ENCODE data around the gene BOD1L2.

The BOD1L2 gene

GRCh38 chr18:57154191-57154830, 7.4 kb downstream of the BOD1L2 start:
- FAIRE-seq (no peak), DNase-seq (ENCODE audit: insufficient read length) (no peak)
- TF ChIP-seq TAF1 (IDR thresholded peaks at IDR 0.05; ENCODE audit: borderline replicate concordance, low read depth, low read length) = no peak
- TF ChIP-seq POLR2A (IDR thresholded peaks at IDR 0.05; ENCODE audit: low read depth, low read length) = no peak
- no peak for TF ChIP-seq POLR2AphosphoS5 (IDR thresholded peaks at IDR 0.05; ENCODE audit: low read depth, low read length)

- DNase-seq (ENCODE audit: insufficient read length) = no peak
- FAIRE-seq = no peak
- TF ChIP-seq POLR2A (IDR thresholded peaks at IDR 0.05; ENCODE audit: low read depth, low read length) = no peak
- TF ChIP-seq POLR2AphosphoS5 (IDR thresholded peaks at IDR 0.05; ENCODE audit: low read depth, low read length) = no peak
- TF ChIP-seq TAF1 (IDR thresholded peaks at IDR 0.05; ENCODE audit: borderline replicate concordance, low read depth, low read length) = no peak
Observed at GRCh38 chr18:57164401-57164800, 17.5 kb downstream of the BOD1L2 start.

- FAIRE-seq (no peak), DNase-seq (ENCODE audit: insufficient read length) (no peak)
- TF ChIP-seq POLR2AphosphoS5 (IDR thresholded peaks at IDR 0.05; ENCODE audit: low read depth, low read length) = no peak
- TF ChIP-seq POLR2A (IDR thresholded peaks at IDR 0.05; ENCODE audit: low read depth, low read length) = no peak
- no peak for TF ChIP-seq TAF1 (IDR thresholded peaks at IDR 0.05; ENCODE audit: borderline replicate concordance, low read depth, low read length)
Observed at GRCh38 chr18:57167617-57168308, 20.9 kb downstream of the BOD1L2 start.

GRCh38 chr18:57171026-57171425, 24.1 kb downstream of the BOD1L2 start:
- TF ChIP-seq POLR2A (IDR thresholded peaks at IDR 0.05; ENCODE audit: low read depth, low read length) (no peak), POLR2AphosphoS5 (IDR thresholded peaks at IDR 0.05; ENCODE audit: low read depth, low read length) (no peak), TAF1 (IDR thresholded peaks at IDR 0.05; ENCODE audit: borderline replicate concordance, low read depth, low read length) (no peak)
- DNase-seq (ENCODE audit: insufficient read length) (no peak), FAIRE-seq (no peak)

GRCh38 chr18:57175532-57175931, 28.6 kb downstream of the BOD1L2 start:
- no peak for FAIRE-seq
- no peak for TF ChIP-seq POLR2AphosphoS5 (IDR thresholded peaks at IDR 0.05; ENCODE audit: low read depth, low read length)
- TF ChIP-seq POLR2A (IDR thresholded peaks at IDR 0.05; ENCODE audit: low read depth, low read length) = no peak
- no peak for TF ChIP-seq TAF1 (IDR thresholded peaks at IDR 0.05; ENCODE audit: borderline replicate concordance, low read depth, low read length)

GRCh38 chr18:57185434-57185833, 38.5 kb downstream of the BOD1L2 start:
- DNase-seq (ENCODE audit: insufficient read length) = no peak
- no peak for FAIRE-seq
- TF ChIP-seq TAF1 (IDR thresholded peaks at IDR 0.05; ENCODE audit: borderline replicate concordance, low read depth, low read length) (no peak), POLR2A (IDR thresholded peaks at IDR 0.05; ENCODE audit: low read depth, low read length) (no peak), POLR2AphosphoS5 (IDR thresholded peaks at IDR 0.05; ENCODE audit: low read depth, low read length) (no peak)

More at GRCh38 chr18:57175532-57175931, 28.6 kb downstream of the BOD1L2 start:
- DNase-seq (ENCODE audit: insufficient read length) = no peak

- no peak for FAIRE-seq
- no peak for DNase-seq (ENCODE audit: insufficient read length)
- TF ChIP-seq TAF1 (IDR thresholded peaks at IDR 0.05; ENCODE audit: borderline replicate concordance, low read depth, low read length) = no peak
- no peak for TF ChIP-seq POLR2A (IDR thresholded peaks at IDR 0.05; ENCODE audit: low read depth, low read length)
- no peak for TF ChIP-seq POLR2AphosphoS5 (IDR thresholded peaks at IDR 0.05; ENCODE audit: low read depth, low read length)
Observed at GRCh38 chr18:57188851-57189557, 42.1 kb downstream of the BOD1L2 start.

GRCh38 chr18:57190026-57190425, 43.1 kb downstream of the BOD1L2 start:
- FAIRE-seq (no peak), DNase-seq (ENCODE audit: insufficient read length) (no peak)
- TF ChIP-seq POLR2AphosphoS5 (IDR thresholded peaks at IDR 0.05; ENCODE audit: low read depth, low read length) (no peak), POLR2A (IDR thresholded peaks at IDR 0.05; ENCODE audit: low read depth, low read length) (no peak), TAF1 (IDR thresholded peaks at IDR 0.05; ENCODE audit: borderline replicate concordance, low read depth, low read length) (no peak)

- DNase-seq (ENCODE audit: insufficient read length) (no peak), FAIRE-seq (no peak)
- no peak for TF ChIP-seq TAF1 (IDR thresholded peaks at IDR 0.05; ENCODE audit: borderline replicate concordance, low read depth, low read length)
- TF ChIP-seq POLR2AphosphoS5 (IDR thresholded peaks at IDR 0.05; ENCODE audit: low read depth, low read length) = no peak
- no peak for TF ChIP-seq POLR2A (IDR thresholded peaks at IDR 0.05; ENCODE audit: low read depth, low read length)
Observed at GRCh38 chr18:57194070-57194469, 47.2 kb downstream of the BOD1L2 start.

- TF ChIP-seq POLR2A (IDR thresholded peaks at IDR 0.05; ENCODE audit: low read depth, low read length) = no peak
- TF ChIP-seq TAF1 (IDR thresholded peaks at IDR 0.05; ENCODE audit: borderline replicate concordance, low read depth, low read length) = no peak
- TF ChIP-seq POLR2AphosphoS5 (IDR thresholded peaks at IDR 0.05; ENCODE audit: low read depth, low read length) = no peak
- DNase-seq (ENCODE audit: insufficient read length) (no peak), FAIRE-seq (no peak)
Observed at GRCh38 chr18:57194622-57195021, 47.7 kb downstream of the BOD1L2 start.

- DNase-seq (ENCODE audit: insufficient read length) = no peak
- TF ChIP-seq POLR2A (IDR thresholded peaks at IDR 0.05; ENCODE audit: low read depth, low read length) = no peak
- TF ChIP-seq TAF1 (IDR thresholded peaks at IDR 0.05; ENCODE audit: borderline replicate concordance, low read depth, low read length) = no peak
- TF ChIP-seq POLR2AphosphoS5 (IDR thresholded peaks at IDR 0.05; ENCODE audit: low read depth, low read length) = no peak
- no peak for FAIRE-seq
Observed at GRCh38 chr18:57195341-57195740, 48.5 kb downstream of the BOD1L2 start.

Data from GM12892 (cell line).